ENCODE results near the gene SRL.

DNA sequence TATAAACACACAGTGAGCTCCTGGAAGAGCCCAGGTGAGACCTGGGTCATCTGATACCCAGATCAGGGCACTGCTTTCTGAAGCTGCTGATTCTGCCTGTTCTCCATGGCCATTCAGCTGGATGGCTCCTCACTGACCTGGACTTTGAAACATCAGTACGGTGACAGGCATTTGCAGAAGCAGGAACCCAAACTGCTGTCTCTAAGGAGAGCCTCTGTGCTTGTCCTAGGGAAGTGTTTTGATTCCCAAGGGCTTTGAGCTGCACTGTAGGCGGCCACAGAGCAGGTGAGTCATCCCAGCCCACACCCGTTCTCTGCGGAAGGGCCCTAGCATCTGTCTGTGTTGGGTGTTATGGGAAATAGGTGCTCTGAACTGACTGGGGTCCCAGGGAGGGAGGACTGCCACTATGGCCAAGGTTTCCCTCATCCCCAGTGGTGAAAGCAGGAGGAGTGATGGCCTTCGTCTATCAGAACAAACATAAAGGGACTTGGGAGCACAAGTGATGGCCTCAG, 64.9 kb downstream of the SRL start:
- TF ChIP-seq POLR2A (IDR thresholded peaks at IDR 0.05): no peak
- TF ChIP-seq, protein P1, sequence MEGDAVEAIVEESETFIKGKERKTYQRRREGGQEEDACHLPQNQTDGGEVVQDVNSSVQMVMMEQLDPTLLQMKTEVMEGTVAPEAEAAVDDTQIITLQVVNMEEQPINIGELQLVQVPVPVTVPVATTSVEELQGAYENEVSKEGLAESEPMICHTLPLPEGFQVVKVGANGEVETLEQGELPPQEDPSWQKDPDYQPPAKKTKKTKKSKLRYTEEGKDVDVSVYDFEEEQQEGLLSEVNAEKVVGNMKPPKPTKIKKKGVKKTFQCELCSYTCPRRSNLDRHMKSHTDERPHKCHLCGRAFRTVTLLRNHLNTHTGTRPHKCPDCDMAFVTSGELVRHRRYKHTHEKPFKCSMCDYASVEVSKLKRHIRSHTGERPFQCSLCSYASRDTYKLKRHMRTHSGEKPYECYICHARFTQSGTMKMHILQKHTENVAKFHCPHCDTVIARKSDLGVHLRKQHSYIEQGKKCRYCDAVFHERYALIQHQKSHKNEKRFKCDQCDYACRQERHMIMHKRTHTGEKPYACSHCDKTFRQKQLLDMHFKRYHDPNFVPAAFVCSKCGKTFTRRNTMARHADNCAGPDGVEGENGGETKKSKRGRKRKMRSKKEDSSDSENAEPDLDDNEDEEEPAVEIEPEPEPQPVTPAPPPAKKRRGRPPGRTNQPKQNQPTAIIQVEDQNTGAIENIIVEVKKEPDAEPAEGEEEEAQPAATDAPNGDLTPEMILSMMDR (IDR thresholded peaks at IDR 0.05): no peak
